NCI-H345 treated with DMSO at 0.1 percent for 48 hours (cell line): Measurements from ENCODE around the gene BMP7.

ENCODE experiments used
- DNase-seq: peaks from one replicate; lab custom pipeline; 2025; ENCODE audit not compliant: unreplicated experiment; lab: John Stamatoyannopoulos, UW

The BMP7 gene

DNA sequence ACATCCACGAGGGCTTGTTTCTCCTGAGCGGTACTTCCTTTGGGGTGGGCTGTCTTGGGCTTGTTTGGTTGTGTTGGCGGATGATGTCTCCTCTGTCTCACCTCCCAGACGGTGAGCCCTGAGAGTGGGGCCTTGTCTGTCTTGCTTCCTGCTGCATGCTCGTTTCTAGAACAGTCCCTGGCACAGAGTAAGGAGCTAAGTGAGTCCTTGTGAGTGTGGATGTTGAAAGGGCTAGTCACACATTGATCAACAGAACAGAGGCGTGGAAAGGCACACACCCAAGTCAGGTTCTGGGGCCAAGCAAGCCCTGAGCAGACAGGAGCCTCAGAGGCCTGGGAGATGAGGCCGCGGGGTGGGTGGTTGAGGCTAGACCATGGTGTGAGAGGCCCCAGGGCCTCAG is 111.0 kb downstream of the BMP7 start:
- no peak for DNase-seq

- no peak for DNase-seq
Observed at GRCh38 chr20:57153238-57153905, 113.1 kb downstream of the BMP7 start.

DNA sequence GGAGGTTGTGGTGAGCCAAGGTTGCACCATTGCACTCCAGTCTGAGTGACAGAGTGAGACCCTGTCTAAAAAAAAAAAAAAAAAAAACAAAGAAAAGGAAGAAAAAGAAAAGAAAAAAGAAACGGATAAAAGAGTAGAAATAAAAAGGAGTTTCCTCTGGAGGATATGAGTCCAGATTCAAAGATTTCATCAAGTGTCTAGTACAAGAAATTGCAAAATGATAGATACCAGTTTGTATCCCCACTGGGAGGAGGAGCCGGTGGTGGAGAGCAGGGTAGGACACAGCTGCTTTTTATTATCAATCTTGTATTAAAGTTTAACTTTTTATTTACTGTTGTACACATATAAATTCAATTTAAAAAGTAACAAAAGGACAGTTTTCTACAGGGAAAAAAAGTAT is 113.9 kb downstream of the BMP7 start:
- no peak for DNase-seq

- no peak for DNase-seq
Observed at GRCh38 chr20:57150559-57150958, 115.9 kb downstream of the BMP7 start.

- DNase-seq = no peak
Observed at GRCh38 chr20:57148263-57148662, 118.2 kb downstream of the BMP7 start.

DNA sequence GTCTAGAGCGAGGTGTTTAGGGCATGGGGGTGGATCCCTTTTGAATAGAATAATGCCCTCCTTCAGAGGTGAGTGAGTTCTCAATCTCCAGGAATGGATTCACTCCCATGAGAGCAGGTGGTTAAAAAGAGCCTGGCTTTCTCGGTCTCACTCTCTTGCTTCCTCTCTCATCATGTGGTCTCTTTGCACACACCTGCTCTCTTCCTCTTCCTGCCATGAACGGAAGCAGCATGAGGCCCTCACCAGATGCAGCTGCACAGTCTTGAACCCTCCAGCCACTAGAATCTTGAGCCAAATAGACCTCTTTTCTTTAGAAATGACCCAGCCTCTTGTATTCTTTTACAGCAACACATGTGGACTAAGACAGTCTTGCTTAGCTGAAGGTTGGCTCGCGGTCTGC is 119.3 kb downstream of the BMP7 start:
- no peak for DNase-seq

DNA sequence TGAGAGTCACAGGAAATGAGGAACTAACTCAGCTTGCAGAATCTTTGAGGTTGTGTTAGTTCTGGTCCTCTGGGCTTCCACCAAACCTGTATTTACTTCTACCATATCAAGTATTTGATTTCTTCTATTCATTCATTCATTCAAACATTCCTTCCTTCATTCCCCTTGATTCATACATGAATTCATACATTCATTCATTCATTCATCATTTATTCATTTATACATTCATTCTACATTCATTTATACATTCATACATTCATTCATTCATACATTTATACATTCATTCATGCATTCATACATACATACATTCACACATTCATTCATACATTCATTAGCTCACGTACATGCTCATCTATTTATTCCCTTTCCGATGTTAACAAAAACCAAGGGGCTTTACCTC is 120.3 kb downstream of the BMP7 start:
- DNase-seq = no peak

DNA sequence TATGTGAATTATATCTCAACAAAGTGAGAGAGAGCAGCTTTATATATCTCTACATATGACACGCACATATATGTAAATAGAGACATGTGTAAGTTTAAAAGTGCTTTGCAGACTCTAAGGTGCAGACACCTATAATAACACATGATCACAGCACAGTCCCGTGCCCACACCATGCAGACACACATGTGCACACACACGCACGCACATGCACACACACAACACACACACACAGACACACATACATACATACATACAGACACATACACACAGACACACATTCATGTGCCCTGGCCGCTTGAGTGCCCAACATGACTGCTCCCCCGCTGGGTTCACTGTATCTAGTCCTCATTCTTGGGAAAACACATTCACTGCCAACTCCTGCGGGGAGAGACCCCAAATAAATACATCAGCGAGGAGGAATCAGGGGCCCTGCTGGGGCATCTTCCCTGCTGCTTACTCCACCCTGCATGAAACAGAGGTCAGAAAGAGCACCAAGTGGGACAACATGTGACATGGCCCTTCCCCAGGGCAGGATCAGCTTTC is 121.3 kb downstream of the BMP7 start:
- no peak for DNase-seq

- no peak for DNase-seq
Observed at GRCh38 chr20:57143173-57143572, 123.3 kb downstream of the BMP7 start.

DNA sequence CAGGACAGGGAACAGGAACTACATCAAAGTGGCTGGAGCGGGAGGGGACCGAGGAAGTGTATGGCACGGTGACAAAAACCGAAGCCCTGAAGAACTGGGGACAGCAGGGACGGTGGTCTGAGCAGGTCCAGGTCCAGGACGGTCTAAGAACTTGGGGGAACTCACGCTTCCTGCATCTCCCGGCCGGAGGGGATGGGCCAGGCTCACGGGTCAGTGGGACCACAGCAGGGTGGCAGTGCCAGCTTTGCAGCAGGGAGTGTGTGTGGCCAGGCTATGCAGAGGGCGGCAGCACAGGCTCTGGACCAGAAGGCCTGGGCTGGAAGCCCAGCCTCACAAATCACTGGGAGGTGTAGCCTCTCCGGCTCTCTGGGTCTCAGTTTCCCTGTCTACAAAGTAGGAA is 123.8 kb downstream of the BMP7 start:
- no peak for DNase-seq

DNA sequence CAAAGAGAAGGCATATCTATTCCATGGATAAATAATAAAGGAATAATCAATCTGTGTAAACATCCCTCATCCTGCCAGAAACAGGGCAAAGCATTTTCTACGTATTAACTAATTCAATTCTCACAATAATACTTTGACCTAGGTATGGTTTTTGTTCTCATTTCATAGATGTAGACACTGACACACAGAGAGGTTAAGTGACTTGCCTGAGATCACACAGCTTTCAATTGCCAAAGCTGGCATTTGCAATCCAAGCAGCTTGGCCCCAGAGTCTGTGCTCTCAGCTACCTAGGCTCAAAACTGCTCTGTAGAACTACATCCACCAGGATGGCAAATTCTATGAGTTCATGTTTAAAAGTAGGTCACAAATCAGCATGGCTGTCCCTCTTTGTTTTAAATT is 124.9 kb downstream of the BMP7 start:
- DNase-seq = no peak

DNA sequence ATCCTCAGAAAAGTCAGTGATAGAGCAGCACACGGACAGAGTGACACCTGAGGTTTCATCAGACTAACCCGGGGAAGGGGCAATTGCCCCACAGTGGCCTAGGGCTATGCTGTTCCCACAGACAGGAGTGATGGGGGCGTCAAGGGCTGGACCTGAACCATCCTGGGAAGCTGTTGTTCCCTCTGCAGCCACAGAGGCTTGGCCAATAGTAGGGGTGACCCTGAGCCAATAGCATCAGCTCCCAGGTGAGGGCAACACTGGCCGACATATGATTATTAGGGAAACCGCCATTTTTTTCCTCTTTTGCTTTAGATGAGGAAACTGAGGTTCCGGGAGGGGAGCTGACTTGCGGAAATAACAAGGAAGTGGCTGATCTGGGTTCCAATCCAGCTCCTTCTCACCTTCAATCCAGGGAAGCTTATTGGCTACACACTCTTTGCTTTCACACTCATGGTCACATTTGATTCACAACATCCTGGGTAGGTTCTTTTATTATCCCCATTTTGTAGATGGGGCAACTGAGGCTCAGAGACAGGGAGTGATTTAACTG is 126.0 kb downstream of the BMP7 start:
- DNase-seq = no peak

DNA sequence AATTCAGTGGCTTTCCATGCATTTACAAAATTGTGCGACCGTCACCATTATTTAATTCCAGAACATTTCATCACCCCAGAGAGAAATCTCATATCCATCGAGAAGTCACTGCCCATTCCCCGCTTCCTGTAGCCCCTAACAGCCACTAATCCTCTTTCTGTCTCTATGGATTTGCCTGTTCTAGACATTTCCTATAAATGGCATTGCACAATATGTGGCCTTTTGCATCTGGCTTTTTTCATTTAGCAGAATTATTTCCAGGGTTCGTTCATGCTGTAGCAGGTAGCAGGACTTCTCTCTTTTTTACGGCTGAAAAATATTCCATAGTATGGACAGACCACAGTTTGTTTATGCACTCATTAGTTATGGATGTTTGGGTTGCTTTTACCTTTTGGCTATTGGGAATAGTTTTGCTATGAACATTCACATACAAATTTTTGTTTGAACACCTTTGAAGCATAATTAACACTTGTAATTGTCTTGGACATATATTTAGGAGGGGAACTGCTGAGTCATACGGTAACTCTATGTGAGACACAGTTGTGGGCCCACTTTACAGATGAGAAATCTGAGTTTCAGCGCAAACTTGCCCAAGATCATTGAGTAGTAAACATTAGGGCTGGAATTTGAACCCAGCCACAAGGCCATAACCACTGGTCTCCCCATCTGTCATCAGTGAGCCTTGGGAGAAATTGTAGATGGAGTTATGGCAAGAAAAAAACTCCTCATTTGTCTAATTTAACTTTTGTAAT is 126.9 kb downstream of the BMP7 start:
- DNase-seq = no peak

DNA sequence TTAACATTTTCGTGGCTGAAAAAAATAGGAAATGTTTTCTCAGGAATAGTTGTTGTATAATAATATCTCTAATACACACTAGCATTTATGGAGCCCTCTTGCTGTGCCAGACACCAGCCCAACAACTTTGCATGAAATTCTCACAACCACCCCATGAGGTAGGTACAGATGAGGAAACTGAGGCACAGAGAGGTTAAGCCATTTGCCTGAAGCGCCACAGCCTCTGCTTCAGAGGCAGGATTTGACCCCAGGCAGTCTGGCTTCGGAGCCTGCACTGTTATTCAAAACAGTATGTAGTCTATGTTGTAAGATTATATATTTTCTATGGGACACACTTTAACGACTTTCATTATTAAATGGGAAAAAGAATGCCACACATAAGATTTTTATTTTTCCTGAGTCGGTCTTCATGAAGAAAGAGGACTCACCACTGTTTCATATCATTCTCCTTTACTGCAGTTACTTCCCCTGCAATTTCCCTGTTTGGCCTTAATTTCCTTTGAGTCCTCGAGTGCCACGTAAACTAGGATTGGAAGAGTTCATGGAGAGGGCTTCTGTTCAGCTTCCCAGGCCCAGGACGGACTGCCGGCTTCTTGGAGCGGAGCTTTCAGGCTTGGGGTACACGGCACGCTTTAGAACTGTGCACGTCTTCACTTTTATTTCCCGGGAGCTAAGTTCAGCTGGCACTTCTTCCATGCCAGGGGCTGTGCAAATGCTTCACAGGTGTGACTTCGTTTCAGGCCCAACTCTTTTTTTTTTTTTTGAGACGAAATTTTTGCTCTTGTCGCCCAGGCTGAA is 128.0 kb downstream of the BMP7 start:
- DNase-seq = no peak

- DNase-seq = no peak
Observed at GRCh38 chr20:57137676-57138075, 128.8 kb downstream of the BMP7 start.

- no peak for DNase-seq
Observed at GRCh38 chr20:57136734-57137133, 129.7 kb downstream of the BMP7 start.

- DNase-seq = no peak
Observed at GRCh38 chr20:57135875-57136274, 130.6 kb downstream of the BMP7 start.

GRCh38 chr20:57134804-57135203 is 131.6 kb downstream of the BMP7 start:
- no peak for DNase-seq

GRCh38 chr20:57133926-57134650 is 132.4 kb downstream of the BMP7 start:
- no peak for DNase-seq

DNA sequence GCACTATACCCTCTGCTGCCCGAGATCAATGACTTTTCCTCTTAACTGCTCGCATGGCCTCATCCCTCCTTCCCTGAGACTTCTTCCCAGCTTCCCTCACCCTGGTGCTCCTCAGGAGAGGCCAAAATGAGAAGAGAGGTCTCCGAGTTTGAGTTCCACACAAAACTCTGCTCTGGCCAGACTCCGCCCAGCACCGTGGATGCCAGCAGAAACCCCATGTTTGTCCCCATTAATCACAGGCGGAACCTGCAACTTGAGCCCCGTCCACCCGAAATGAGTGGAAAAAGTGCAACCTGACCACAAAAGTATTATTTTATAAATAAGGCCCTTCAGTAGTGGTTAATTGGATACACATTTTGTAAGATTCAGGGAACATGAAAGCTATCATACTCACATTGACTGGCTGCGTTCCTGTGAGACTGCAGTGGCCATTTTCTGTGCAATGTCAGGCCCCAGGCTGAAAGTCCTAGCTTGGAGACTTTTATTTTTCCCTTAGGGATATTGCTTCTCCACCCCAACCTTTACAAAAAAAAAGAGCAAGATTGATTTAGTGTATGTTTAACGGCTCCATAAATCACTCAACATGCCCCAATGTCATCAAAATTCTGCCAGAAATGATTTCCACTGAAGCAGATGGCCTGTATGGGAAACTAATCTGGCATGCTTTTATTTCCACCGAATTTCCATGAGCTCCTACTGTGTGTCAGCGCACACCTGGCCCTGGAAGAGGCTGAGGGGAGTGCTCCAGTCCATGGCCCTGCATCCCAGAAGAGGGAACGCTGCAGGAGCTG is 134.6 kb downstream of the BMP7 start:
- DNase-seq = no peak
